ENCODE measurements around the gene ATG7. TPM values are rescaled to one million over a fixed set of nuclear protein-coding genes. Genes with fewer than 3 reads are reported as not detected.

Gene ATG7
- total RNA-seq, 1 experiment from 2014 or later, result 29.3 TPM

- no peak for TF ChIP-seq CTCF (IDR thresholded peaks at IDR 0.05 in 2 of 3, conservative IDR thresholded peaks at IDR 0.05 in 1 of 3; ENCODE audit: borderline replicate concordance in 1 of 3, insufficient read depth in 1 of 3, low read depth in 2 of 3, low read length in 2 of 3)
These were observed 274.6 kb downstream of the ATG7 start (continued) for GRCh38 chr3:11546657-11547302.

GRCh38 chr3:11547498-11547897 is 275.3 kb downstream of the ATG7 start:
- Histone ChIP-seq H3K4me3 (replicated peaks in 1 of 2; ENCODE audit: low read depth in 1 of 2, low read length in 2 of 2) (no peak overlapping the region), H4K20me1 (ENCODE audit: insufficient read depth) (no peaks in the 10 kb centered on the region), H3K36me3 (ENCODE audit: control insufficient read depth in 1 of 2, insufficient read depth in 2 of 2, low read length in 2 of 2) (no peaks in the 10 kb centered on the region), H3K9me3 (ENCODE audit: control insufficient read depth in 1 of 2, insufficient read depth in 1 of 2, low read depth in 1 of 2, low read length in 2 of 2) (no peaks in the 10 kb centered on the region), H3K79me2 (ENCODE audit: insufficient read depth, low read length) (no peaks in the 10 kb centered on the region), H3K9me2 (ENCODE audit: insufficient read depth) (no peaks in the 10 kb centered on the region), H3K9ac (ENCODE audit: low read length) (no peak overlapping the region), H3K27ac (ENCODE audit: low read depth, low read length) (no peak overlapping the region), H2AFZ (ENCODE audit: low read depth, low read length, poor library complexity, severe bottlenecking) (no peak overlapping the region), H3K4me2 (ENCODE audit: low read length) (no peak overlapping the region), H3K27me3 (ENCODE audit: insufficient read depth, low read length) (no peaks in the 10 kb centered on the region), H3K4me1 (ENCODE audit: control insufficient read depth in 1 of 2, insufficient read depth in 2 of 2, low read length in 2 of 2) (peaks cover 23 to 25% of the 10 kb centered on the region in 2 experiments)
- TF ChIP-seq SP1 (IDR thresholded peaks at IDR 0.05; ENCODE audit: low read depth) (no peak), JUND (IDR thresholded peaks at IDR 0.05) (no peak), POLR2AphosphoS5 (IDR thresholded peaks at IDR 0.05; ENCODE audit: low read depth, low read length) (no peak), FOSL1 (IDR thresholded peaks at IDR 0.05; ENCODE audit: low read depth) (no peak), CEBPB (IDR thresholded peaks at IDR 0.05; ENCODE audit: low read depth) (no peak)
- ATAC-seq (no peak), DNase-seq (ENCODE audit: low read depth, low spot score) (no peak)
- ChIA-PET RAD21 (ENCODE audit: low non-redundant PET in 1 of 2, low total read pairs in 2 of 2, uncharacterized antibody in 2 of 2, unreplicated experiment in 2 of 2) (no interaction called here), POLR2A (no interaction called here), CTCF (no interaction called here)
- intact Hi-C loops (cut with micrococcal nuclease), result no loop called here
- BruUV-seq (replicated peaks), result no TSS peak

All from HCT116 (cell line).